ENCODE data around the gene ZFP69B. TPM values are rescaled to one million over a fixed set of nuclear protein-coding genes. Genes with fewer than 3 reads are reported as not detected.

The ZFP69B gene
- total and polyA plus RNA-seq, 10 of the 15 experiments (the other 5 are each of a cell fraction or from before 2014, with no cell fraction given): 1.3 to 5.7 (median 3.4) TPM

DNA sequence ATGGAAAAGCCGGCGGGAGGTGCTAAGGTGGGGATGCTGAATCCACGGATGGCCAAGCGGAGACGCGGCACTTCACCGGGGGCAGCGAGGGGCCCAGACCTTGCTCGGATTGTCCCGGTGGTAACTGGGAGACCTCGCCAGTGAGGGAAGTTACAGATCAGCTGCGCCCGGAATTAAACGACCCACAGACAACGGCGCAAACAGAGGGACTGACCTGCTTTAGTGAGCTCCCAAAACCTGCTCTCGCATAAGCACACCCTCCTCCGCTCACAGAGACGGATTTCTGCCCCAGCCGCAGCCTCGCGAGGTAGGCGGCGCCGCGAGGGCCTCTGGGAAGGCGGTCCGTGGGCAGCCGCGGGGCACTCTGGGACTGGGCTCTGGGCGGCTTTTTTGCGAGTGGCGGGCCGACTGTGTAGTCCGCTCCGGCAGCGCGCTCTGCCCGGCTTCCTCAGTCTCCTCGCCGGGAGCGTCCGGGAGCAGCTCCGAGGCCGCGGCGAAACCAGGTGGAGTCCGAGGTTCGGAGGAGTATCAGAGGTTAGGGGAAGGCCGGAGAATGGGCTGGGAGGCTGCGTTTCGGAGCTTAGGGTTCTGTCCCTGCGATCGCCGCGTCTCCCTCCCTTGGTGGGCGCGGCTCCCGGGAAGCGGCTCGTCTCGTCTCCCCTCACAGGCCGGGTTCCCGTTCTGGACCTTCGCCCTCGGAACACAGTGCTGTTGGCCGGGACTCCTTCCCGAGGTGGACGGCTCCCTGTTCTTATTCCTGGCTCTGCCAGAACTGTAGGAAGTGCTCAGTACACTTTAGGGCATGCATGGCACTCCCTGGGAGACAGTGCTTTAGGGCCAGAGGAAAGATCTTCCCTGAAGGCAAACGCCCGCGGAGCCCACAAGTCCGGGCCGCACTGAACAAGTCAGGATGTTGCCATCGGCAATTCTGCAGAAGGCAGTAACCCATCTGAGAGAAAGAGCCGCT, 58.4 kb downstream of the ZFP69B start, which contains the start of gene EXO5 (continued):
- TF ChIP-seq, protein P1, sequence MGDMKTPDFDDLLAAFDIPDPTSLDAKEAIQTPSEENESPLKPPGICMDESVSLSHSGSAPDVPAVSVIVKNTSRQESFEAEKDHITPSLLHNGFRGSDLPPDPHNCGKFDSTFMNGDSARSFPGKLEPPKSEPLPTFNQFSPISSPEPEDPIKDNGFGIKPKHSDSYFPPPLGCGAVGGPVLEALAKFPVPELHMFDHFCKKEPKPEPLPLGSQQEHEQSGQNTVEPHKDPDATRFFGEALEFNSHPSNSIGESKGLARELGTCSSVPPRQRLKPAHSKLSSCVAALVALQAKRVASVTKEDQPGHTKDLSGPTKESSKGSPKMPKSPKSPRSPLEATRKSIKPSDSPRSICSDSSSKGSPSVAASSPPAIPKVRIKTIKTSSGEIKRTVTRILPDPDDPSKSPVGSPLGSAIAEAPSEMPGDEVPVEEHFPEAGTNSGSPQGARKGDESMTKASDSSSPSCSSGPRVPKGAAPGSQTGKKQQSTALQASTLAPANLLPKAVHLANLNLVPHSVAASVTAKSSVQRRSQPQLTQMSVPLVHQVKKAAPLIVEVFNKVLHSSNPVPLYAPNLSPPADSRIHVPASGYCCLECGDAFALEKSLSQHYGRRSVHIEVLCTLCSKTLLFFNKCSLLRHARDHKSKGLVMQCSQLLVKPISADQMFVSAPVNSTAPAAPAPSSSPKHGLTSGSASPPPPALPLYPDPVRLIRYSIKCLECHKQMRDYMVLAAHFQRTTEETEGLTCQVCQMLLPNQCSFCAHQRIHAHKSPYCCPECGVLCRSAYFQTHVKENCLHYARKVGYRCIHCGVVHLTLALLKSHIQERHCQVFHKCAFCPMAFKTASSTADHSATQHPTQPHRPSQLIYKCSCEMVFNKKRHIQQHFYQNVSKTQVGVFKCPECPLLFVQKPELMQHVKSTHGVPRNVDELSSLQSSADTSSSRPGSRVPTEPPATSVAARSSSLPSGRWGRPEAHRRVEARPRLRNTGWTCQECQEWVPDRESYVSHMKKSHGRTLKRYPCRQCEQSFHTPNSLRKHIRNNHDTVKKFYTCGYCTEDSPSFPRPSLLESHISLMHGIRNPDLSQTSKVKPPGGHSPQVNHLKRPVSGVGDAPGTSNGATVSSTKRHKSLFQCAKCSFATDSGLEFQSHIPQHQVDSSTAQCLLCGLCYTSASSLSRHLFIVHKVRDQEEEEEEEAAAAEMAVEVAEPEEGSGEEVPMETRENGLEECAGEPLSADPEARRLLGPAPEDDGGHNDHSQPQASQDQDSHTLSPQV (IDR thresholded peaks at IDR 0.05): no peak; the same call in 1 of the 2 replicates
- TF ChIP-seq BHLHE40 (IDR thresholded peaks at IDR 0.05; ENCODE audit: borderline replicate concordance in 1 of 2, low read depth in 2 of 2, low read length in 1 of 2) (peak in 1 of 2 experiments; percentile 27; a peak in 1 of 4 replicates), EED (IDR thresholded peaks at IDR 0.05; ENCODE audit: low read depth) (peak; percentile 37), RUNX3 (IDR thresholded peaks at IDR 0.05; ENCODE audit: low read length) (peak; percentile 70), MYB (IDR thresholded peaks at IDR 0.05; ENCODE audit: borderline replicate concordance, low read depth, low read length) (0 out of 2 replicates have a peak, but pooled peaks have one; percentile 16), SIN3A (IDR thresholded peaks at IDR 0.05; ENCODE audit: low read depth, low read length) (no peak), KAT2A (conservative IDR thresholded peaks at IDR 0.05; ENCODE audit: control insufficient read depth, low read depth, low read length) (no peak), IKZF1 (conservative IDR thresholded peaks at IDR 0.05) (peak; percentile 78), ASH2L (IDR thresholded peaks at IDR 0.05; ENCODE audit: borderline replicate concordance, low read depth) (peak; percentile 87; the same call in 1 of the 2 replicates), TAF1 (IDR thresholded peaks at IDR 0.05; ENCODE audit: borderline replicate concordance, low read depth, low read length) (peak; percentile 85; the same call in 1 of the 2 replicates), CREM (IDR thresholded peaks at IDR 0.05; ENCODE audit: low read depth) (peak; percentile 28; the same call in 1 of the 2 replicates), CHD2 (IDR thresholded peaks at IDR 0.05; ENCODE audit: borderline replicate concordance, low read depth, low read length) (peak; percentile 95), ZNF24 (IDR thresholded peaks at IDR 0.05) (peak; percentile 23; the same call in 1 of the 2 replicates), POLR2AphosphoS5 (IDR thresholded peaks at IDR 0.05; ENCODE audit: low read length) (peak; percentile 90), HDGF (IDR thresholded peaks at IDR 0.05) (0 out of 2 replicates have a peak, but pooled peaks have one; percentile 32), PML (IDR thresholded peaks at IDR 0.05; ENCODE audit: low read length) (peak; percentile 49), RCOR1 (conservative IDR thresholded peaks at IDR 0.05; ENCODE audit: low read depth, low read length) (0 out of 2 replicates have a peak, but pooled peaks have one; percentile 31), HCFC1 (IDR thresholded peaks at IDR 0.05; ENCODE audit: low read length) (0 out of 2 replicates have a peak, but pooled peaks have one; percentile 43)
- TF ChIP-seq, protein P2, sequence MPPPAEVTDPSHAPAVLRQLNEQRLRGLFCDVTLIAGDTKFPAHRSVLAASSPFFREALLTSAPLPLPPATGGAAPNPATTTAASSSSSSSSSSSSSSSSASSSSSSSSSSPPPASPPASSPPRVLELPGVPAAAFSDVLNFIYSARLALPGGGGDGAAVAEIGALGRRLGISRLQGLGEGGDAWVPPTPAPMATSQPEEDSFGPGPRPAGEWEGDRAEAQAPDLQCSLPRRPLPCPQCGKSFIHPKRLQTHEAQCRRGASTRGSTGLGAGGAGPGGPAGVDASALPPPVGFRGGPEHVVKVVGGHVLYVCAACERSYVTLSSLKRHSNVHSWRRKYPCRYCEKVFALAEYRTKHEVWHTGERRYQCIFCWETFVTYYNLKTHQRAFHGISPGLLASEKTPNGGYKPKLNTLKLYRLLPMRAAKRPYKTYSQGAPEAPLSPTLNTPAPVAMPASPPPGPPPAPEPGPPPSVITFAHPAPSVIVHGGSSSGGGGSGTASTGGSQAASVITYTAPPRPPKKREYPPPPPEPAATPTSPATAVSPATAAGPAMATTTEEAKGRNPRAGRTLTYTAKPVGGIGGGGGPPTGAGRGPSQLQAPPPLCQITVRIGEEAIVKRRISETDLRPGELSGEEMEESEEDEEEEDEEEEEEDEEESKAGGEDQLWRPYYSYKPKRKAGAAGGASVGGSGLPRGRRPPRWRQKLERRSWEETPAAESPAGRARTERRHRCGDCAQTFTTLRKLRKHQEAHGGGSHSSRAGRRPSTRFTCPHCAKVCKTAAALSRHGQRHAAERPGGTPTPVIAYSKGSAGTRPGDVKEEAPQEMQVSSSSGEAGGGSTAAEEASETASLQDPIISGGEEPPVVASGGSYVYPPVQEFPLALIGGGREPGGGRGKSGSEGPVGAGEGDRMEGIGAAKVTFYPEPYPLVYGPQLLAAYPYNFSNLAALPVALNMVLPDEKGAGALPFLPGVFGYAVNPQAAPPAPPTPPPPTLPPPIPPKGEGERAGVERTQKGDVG (CRISPR knock-in tag; IDR thresholded peaks at IDR 0.05): no peak
- TF ChIP-seq, protein P3, sequence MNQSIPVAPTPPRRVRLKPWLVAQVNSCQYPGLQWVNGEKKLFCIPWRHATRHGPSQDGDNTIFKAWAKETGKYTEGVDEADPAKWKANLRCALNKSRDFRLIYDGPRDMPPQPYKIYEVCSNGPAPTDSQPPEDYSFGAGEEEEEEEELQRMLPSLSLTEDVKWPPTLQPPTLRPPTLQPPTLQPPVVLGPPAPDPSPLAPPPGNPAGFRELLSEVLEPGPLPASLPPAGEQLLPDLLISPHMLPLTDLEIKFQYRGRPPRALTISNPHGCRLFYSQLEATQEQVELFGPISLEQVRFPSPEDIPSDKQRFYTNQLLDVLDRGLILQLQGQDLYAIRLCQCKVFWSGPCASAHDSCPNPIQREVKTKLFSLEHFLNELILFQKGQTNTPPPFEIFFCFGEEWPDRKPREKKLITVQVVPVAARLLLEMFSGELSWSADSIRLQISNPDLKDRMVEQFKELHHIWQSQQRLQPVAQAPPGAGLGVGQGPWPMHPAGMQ (IDR thresholded peaks at IDR 0.05; ENCODE audit: borderline replicate concordance): no peak

Measured in GM12878 (cell line).